ENCODE data around the gene UBA6.
A peak's percentile ranks its signal among the peaks of the same experiment; 100 is the strongest.

The UBA6 gene

GRCh38 chr4:67702166-67702565 is 1.2 kb upstream of the UBA6 start:
- TF ChIP-seq CTCF (conservative IDR thresholded peaks at IDR 0.05; ENCODE audit: low read depth, low read length), result no peak
- H3K4me3 ChIP-seq (ENCODE audit: low read depth, low read length), result no peak overlapping the region
- DNase-seq (ENCODE audit: low read depth), result no peak

- no peak for TF ChIP-seq CTCF (conservative IDR thresholded peaks at IDR 0.05; ENCODE audit: low read depth, low read length)
- DNase-seq (ENCODE audit: low read depth), result no peak
- peak overlapping the region; percentile 78 for H3K4me3 ChIP-seq (ENCODE audit: low read depth, low read length)
Measured at GRCh38 chr4:67701517-67701850, 529 bp upstream of the UBA6 start.

- no peak for TF ChIP-seq CTCF (conservative IDR thresholded peaks at IDR 0.05; ENCODE audit: low read depth, low read length)
- H3K4me3 ChIP-seq (ENCODE audit: low read depth, low read length), result peak overlapping the region; percentile 78
- DNase-seq (ENCODE audit: low read depth), result peak; percentile 34
Measured at GRCh38 chr4:67700116-67700737, 728 bp downstream of the UBA6 start.

GRCh38 chr4:67699603-67700002 is 1.4 kb downstream of the UBA6 start:
- no peak overlapping the region for H3K4me3 ChIP-seq (ENCODE audit: low read depth, low read length)
- no peak for TF ChIP-seq CTCF (conservative IDR thresholded peaks at IDR 0.05; ENCODE audit: low read depth, low read length)
- DNase-seq (ENCODE audit: low read depth), result no peak

- TF ChIP-seq CTCF (conservative IDR thresholded peaks at IDR 0.05; ENCODE audit: low read depth, low read length), result no peak
Measured at GRCh38 chr4:67697860-67698687, 2.9 kb downstream of the UBA6 start.

GRCh38 chr4:67696061-67696460 is 4.9 kb downstream of the UBA6 start:
- no peak for DNase-seq (ENCODE audit: low read depth)
- no peak overlapping the region for H3K4me3 ChIP-seq (ENCODE audit: low read depth, low read length)
- no peak for TF ChIP-seq CTCF (conservative IDR thresholded peaks at IDR 0.05; ENCODE audit: low read depth, low read length)

More at GRCh38 chr4:67697860-67698687, 2.9 kb downstream of the UBA6 start:
- H3K4me3 ChIP-seq (ENCODE audit: low read depth, low read length), result no peak overlapping the region
- DNase-seq (ENCODE audit: low read depth), result no peak

- no peak for TF ChIP-seq CTCF (conservative IDR thresholded peaks at IDR 0.05; ENCODE audit: low read depth, low read length)
- no peak overlapping the region for H3K4me3 ChIP-seq (ENCODE audit: low read depth, low read length)
- peak; percentile 17 for DNase-seq (ENCODE audit: low read depth)
Measured at GRCh38 chr4:67694662-67695061, 6.3 kb downstream of the UBA6 start.
